Middle frontal gyrus (tissue), 1 donor: ENCODE measurements around the gene GABRB1.

Experiments used
- DNase-seq: peaks from one replicate; pipeline ENCODE4 v3.0.0-alpha.2; 2015; ENCODE audit warnings: low spot score; ENCODE audit errors: extremely low spot score

GABRB1 gene

DNA sequence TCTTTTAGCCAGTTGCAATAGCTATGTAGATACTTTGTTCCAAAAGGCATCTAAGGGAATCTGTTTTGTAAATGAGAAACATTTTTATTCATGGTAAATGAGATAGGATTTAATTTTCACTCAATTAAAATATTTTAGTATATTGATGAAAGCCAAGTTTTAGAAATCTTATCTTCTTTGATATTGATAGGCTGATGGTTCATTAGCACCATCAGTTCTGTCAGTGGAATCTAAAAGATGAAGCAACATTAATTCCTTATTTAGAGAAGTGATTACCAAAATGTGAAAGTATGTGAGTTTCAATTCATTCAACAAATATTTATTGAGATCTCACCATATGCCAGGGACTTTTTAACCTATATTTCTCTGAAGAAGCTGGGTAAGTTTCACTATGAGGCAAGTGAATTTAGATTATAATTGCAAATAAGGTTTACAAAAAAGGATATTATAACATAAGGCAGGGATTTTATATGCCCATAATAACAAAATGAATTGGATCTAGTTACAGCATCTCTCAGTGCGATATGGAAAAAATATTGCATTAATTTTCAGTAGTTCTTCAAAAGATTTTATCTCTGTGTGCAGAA is 79.3 kb downstream of the GABRB1 start:
- no peak for DNase-seq

- DNase-seq = no peak
Observed at GRCh38 chr4:47118192-47118929, 87.0 kb downstream of the GABRB1 start.

GRCh38 chr4:47120783-47121182 is 89.4 kb downstream of the GABRB1 start:
- DNase-seq = no peak

GRCh38 chr4:47122592-47123291 is 91.4 kb downstream of the GABRB1 start:
- peak; percentile 57 for DNase-seq

GRCh38 chr4:47128991-47129390 is 97.6 kb downstream of the GABRB1 start:
- DNase-seq = no peak

- no peak for DNase-seq
Observed at GRCh38 chr4:47135210-47135609, 103.8 kb downstream of the GABRB1 start.

GRCh38 chr4:47143261-47143660 is 111.9 kb downstream of the GABRB1 start:
- no peak for DNase-seq

DNA sequence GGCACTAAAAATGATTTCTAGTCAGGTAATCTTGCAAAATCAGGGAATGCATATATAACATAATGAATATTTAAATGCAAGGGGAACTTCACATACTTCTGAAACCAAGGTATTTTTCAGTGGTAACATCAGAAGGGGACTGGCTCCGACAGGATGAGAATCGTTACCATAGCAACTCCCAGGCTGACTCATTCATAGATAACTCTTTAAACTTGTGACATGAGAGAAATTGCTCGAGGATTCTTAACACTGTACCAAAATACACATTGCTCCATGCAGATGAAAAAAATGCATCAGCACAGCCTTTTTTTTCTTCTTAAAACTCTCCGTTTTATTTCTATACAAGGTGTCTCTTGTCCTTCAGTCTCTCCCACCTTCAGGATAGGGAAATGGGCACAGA is 114.3 kb downstream of the GABRB1 start:
- peak; percentile 63 for DNase-seq

- DNase-seq = peak; percentile 22
Observed at GRCh38 chr4:47154816-47155370, 123.5 kb downstream of the GABRB1 start.

DNA sequence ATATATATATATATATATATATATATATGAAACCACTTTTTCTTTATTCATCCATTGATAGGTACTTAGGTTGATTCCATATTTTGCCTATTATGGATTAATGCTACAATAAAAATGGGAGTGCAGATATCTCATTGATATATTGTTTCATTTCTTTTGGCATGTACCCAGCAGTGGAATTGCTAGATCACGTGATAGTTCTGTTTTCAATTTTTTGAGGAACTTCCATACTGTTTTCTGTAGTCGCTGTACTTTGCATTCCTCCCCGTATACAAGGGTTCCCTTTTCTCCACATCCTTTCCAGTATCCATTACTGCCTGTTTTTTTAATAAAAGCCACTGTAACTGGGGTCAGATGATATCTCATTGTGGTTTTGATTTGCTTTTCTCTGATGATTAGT is 124.6 kb downstream of the GABRB1 start:
- no peak for DNase-seq

DNA sequence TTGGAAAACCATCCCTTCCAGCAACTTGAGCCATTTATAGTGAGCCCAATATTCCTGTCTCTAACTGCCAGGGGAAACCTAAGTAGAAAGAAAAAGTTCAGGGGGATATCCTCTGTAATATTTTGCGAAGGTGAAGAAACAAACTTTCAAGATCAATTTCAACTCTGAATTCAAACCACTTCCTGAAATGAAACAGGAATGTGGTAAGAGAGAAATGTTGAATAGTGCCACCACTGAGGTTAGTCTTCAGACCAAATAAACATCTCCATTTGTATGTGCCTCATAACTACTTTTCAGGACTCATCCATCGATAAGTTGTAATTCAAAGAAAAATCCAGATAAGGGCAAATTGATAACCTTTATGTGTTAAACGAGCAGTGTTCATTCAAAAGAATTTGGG is 128.7 kb downstream of the GABRB1 start:
- no peak for DNase-seq

GRCh38 chr4:47167081-47168035 is 136.0 kb downstream of the GABRB1 start:
- DNase-seq = no peak

- no peak for DNase-seq
Observed at GRCh38 chr4:47184083-47184482, 152.7 kb downstream of the GABRB1 start.

DNA sequence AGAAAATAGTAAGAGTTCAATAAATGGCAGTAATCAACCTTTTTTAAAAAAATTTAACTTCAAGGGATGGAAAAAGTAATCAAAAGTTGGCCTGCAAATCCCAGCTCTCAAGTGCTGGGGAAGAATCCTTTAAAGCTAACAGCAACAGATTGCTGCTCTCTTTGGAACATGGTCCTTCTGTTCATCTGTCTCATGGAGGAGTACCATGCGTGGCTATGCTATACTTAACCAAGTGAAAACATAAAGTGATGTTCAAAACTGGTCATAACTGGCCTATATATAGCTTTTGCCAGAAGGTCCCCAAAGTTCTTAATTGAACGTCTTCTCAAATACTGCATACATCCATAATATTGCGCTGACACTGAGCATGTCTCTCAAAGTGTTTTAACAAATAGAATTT is 154.4 kb downstream of the GABRB1 start:
- no peak for DNase-seq

- DNase-seq = no peak
Observed at GRCh38 chr4:47187608-47188007, 156.2 kb downstream of the GABRB1 start.

DNA sequence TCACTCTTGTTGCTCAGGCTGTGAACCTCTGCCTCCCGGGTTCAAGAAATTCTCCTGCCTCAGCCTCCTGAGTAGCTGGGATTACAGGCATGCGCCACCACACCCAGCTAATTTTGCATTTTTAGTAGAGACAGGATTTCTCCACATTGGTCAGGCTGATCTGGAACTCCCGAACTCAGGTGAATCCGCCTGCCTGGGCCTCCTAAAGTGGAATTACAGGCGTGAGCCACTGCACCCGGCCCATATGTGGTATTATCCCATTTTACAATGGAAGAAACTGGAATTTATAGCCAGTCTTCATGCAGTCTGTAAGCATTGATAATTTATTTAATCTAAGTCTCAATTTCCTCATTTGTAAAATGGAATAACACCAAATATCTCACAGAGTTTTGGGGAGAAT is 161.8 kb downstream of the GABRB1 start:
- no peak for DNase-seq

DNA sequence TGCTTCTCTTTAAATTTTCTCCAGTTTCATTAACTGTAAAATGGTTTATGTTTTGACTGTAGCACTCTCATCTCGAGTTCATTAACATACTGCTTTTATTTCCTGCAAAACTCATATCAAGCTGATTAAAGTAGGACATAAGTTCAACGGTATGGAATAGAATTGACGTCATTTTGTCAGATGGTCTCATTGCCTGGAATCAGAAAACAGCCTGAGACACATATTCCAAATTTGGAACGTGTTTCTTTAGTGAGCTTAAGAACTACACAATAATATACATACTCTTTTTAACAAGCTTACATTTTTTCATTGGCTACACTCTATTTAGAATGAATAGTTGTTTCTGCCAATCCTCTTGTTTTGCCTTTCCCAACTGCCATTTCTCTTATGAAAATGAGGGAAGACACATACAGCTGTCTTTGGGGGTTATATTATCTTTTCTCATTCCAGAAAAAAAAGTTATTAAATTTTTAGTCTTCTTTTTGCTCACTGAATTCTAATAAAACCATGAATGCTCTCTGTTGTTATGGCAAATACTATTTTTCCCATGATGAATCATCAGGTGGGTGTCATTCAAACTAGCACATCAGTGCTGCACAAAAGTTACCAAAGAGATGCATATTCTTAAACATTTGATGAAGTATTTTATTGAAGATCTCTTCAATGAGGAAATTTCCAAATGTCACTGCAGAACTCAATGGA is 162.8 kb downstream of the GABRB1 start:
- DNase-seq = no peak

GRCh38 chr4:47195706-47196105 is 164.3 kb downstream of the GABRB1 start:
- no peak for DNase-seq

DNA sequence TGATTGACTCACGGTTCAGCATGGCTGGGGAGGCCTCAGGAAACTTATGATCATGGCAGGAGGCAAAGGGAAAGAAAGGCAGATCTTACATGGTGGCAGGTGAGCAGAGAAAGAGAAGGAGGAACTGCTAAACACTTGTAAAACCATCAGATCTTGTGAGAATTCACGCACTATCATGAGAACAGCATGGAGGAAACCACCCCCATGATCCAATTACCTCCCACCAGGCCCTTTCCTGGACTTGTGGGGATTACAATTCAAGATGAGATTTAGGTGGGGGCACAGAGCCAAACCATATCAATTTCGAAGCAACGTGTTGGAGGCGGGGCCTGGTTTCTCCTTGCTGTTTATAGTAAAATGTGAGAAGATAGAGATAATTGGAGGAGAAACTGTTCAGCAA is 167.4 kb downstream of the GABRB1 start:
- no peak for DNase-seq

GRCh38 chr4:47203593-47203992 is 172.2 kb downstream of the GABRB1 start:
- peak; percentile 28 for DNase-seq

DNA sequence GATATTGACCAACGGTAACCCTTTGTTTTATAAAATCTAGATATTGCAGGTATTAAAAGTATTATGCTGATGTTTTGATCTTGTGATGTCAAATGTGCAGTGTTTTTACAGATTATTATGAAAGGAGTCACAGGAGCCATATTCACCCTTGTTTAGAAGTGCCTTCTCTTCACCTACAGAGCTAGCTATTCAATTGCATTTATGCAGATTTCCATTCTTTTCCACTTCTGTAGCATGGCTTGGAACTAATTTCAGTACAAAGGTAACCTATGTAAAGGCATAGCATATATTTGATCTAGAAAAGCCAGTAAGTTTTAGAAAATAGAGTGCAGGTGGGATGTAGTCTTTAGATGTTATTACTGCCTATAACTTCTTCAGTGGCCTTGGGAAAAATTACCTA is 176.2 kb downstream of the GABRB1 start:
- no peak for DNase-seq
